Activated CD4-positive, alpha-beta T cell treated with anti-CD3 and anti-CD28 coated beads, Interleukin-2, amount 50 U/mL, for 1 hour (primary cell): Measurements from ENCODE around the gene GIN1.
A peak's percentile ranks its signal among the peaks of the same experiment; 100 is the strongest.
"Not testable (repeated sequence)": the region's sequence is repeated elsewhere in the genome, so short reads cannot be mapped to it uniquely, and the experiment has no call there.

Source experiments
- DNase-seq: peaks from one replicate; pipeline ENCODE4 v3.0.0-alpha.2; 2020

GIN1 gene, protein sequence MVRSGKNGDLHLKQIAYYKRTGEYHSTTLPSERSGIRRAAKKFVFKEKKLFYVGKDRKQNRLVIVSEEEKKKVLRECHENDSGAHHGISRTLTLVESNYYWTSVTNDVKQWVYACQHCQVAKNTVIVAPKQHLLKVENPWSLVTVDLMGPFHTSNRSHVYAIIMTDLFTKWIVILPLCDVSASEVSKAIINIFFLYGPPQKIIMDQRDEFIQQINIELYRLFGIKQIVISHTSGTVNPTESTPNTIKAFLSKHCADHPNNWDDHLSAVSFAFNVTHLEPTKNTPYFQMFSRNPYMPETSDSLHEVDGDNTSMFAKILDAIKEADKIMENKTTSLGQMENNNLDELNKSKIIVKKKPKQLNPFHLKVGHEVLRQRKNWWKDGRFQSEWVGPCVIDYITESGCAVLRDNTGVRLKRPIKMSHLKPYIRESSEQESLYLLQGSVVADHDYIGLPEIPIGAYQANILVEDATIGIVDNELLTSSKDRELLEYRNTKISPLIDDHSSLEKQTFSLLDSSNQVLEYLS

DNA sequence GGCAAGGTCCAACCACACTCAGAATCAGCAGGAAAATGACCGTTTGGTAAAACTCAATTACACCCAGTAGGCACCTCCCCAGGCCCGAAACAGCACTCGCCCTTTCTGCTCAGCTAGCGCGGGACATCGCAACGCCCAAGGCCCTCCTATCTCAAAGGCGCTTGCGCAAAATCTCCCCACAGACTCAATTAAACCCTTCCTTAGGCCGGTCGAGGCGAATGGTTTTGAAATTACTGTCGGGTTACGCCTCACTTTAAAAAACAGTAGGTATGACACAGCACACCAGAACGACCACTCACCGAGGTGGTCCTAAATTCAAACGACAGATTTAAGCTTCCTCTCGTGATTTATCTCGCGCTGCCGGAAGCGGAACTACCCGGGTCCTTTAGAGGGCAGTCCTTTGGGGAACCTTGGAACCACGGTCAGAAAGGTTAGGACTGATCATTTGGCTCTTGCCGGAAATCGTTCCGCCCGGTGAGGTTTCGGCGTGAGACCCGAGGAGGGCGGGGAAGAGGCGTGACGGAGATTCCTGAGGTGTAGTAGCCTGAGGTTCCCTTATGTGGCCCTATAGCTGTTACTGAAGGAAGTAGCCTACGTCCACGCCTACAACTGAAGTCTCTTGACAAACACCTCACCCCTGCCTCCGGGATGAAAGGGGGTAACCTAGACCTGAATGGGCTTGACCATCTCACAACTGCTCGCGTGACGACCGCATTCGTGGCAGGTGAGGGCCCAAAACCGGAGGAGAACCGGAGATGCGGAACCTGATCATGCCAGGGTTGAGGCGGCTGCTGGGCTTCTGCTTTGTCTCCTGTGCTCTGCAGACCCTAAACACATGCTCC lies at the start of gene GIN1, which contains the start of gene PPIP5K2:
GIN1 (minus strand) TSS at position 374 of the 842 bp plus-strand sequence. CDS start 11,431 bp downstream, outside the sequence.
PPIP5K2 (plus strand) TSS at position 537 of the 842 bp plus-strand sequence. CDS start 9,289 bp downstream, outside the sequence.
- peak; percentile 97 for DNase-seq

DNA sequence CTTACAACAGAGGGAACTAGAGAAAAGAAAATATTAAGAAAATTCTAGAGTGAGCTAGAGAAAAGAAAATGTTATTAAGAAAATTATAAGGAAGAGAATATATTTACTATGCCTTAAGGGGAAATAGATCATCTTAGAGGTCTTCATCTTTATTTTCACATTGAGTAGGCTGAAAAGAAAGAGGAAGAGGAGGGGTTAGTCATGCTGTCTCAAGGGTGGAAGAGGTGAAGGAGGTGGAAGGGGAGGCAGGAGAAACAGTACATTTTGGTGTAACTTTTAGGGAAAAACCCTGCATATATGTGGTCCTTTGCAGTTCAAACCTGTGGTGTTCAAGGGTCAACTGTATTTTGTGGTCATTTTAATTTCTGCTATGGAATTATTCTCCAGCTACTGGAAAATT lies 46.8 kb upstream of the GIN1 start:
- DNase-seq, result no peak

DNA sequence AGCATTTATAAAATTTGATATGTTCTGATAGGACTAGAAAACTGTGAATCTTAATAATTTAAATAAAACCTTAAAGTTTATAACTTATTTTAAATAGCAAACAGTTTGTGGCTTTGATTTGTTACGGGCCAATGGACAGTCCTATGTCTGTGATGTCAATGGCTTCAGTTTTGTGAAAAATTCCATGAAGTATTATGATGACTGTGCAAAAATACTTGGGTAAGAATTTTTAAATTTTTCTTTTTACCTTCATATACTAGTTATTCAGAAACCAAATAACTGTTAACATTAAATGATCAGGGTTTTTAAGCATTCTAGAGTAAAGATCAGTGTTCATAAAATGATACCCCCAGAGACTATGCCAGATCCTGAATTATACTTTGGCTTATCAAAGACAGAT lies 31.2 kb upstream of the GIN1 start:
- no peak for DNase-seq

DNA sequence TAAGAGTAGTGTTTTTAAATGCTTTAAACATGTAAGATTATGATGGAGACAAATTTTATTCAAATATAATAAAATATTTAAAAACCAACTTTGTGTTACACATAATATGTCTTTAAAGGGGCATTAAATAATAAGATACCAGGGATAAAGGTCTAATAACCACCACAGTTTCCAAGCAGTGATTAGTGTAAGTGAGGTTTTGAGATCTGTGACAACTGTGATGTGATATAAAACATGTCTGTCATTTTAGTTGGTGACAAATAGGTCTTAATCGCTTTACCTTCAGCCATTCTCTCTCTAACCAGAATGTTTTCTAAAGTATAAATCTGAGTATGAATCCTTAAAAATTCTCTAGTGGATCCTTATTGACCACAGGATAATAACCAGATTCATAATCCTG lies 28.3 kb upstream of the GIN1 start:
- no peak for DNase-seq

DNA sequence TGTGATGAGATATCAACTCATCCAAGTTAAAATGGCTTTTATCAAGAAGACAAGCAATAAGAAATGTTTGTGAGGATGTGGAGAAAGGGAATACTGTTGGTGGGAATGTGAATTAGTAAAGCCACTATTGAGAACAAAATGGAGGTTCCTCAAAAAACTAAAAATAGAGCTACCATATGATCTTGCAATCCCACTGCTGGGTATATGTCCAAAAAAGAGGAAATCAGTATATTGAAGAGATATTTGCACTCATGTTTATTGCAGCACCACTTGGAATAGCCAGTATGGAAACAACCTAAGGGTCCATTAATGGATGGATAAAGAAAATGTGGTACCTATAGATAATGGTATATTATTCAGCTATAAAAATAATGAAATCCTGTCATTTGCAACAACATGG lies 25.3 kb upstream of the GIN1 start:
- DNase-seq, result no peak

DNA sequence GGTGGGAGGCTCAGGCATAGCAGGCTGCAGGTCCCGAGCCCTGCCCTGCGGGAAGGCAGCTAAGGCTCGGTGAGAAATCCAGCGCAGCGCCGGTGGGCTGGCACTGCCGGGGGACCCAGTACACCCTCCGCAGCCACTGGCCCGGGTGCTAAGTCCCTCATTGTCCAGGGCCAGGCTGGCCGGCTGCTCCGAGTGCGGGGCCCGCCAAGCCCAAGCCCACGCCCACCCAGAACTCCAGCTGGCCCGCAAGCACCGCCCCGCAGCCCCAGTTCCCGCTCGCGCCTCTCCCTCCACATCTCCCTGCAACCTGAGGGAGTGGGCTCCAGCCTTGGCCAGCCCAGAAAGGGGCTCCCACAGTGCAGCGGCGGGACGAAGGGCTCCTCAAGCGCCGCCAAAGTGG lies 22.2 kb upstream of the GIN1 start:
- not testable (repeated sequence) for DNase-seq

DNA sequence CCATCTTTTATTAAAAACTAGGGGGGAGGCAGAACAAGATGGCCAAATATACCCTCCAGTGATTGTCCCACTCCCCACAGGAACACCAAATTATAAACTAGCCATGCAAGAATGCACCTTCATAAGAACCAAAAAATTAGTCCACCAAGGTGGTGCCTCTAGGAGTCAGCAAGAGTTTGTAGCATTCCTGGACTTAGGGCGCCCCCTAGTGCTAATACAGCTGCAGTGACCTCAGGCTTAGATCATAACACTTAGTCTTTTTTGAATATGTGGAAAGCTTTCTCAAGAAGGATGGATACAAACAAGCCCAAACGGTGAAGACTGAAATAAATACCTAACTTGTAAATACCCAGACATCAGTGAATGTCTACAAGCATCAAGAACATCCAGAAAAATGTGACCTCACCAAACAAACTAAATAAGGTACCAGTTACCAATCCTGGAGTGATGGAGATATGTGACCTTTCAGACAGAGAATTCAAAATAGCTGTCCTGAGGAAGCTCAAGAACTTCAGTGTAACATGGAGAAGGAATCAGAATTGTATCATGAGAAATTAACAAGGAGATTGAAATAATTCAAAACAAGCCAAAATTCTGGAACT lies 19.4 kb upstream of the GIN1 start:
- peak; percentile 80 for DNase-seq

DNA sequence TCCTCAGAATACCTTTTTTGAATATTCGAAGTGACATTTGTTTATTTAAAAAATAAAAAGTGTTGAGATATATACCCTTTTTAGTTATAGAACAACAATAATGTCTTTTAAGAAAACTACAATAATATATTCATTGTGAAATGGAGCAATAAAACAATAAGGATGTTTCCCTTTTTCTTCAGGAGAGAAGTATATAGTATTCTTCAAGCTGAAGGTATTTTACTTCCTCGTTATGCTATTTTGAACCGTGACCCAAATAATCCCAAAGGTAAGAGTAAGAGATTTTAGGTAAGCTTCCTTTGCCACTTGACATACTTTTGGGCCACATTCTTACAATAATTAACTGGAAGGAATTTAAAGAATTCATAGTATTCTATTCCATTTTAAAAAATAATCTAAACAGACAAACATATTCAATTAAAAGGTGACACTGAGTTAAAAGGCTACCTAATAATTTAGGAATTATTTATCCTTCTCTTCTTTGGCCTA lies 18.3 kb upstream of the GIN1 start:
- DNase-seq, result no peak

DNA sequence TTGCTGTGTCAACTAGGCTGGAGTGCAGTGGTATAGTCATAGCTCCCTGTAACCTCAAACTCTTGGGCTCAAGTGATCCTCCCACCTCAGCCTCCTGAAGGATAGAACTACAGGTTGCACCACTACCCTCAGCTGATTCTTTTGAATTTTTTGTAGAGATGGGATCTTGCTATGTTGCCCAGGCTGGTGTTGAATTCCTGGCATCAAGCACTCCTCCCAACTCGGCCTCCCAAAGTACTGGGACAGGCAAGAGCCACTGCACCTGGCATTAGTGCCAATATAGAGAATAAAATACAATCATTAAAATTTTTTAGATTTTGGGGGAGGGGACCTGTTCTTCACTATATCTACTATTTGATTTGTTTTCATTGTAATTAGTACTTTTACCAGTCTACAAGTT lies 15.5 kb upstream of the GIN1 start:
- no peak for DNase-seq

DNA sequence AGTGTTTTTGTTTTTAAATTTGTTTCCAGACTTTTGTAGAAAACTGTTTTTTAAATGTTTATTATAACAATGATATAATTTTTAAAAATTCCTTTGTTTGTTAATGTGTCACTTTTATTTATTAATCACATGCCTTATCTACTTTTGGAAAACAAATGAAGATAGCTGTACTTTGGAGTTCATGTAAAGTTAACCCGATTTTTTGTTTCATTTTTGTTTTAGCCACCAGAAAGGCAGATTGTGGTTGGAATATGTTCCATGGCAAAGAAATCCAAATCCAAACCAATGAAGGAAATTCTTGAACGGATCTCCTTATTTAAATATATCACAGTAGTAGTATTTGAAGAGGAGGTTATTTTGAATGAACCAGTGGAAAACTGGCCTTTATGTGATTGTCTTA lies 13.3 kb upstream of the GIN1 start:
- no peak for DNase-seq

DNA sequence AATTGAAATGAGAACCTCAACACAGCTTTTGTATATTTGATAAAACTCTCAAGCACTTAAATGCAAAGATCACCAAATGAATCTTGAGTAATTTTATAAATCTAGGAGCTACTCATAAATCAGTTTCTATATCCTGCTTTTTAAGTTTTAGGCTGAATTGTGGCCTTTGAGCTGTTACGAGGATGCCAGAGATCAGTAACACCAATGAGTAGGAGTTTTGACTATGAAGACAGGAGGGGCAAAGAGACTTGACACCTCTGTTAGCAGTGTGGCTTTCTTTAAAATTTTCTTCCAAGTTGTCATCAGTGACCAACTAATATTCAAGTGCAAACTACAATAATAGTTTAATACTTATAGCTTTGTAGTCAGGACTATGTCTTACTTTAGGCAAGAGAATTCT lies 12.7 kb upstream of the GIN1 start:
- no peak for DNase-seq

DNA sequence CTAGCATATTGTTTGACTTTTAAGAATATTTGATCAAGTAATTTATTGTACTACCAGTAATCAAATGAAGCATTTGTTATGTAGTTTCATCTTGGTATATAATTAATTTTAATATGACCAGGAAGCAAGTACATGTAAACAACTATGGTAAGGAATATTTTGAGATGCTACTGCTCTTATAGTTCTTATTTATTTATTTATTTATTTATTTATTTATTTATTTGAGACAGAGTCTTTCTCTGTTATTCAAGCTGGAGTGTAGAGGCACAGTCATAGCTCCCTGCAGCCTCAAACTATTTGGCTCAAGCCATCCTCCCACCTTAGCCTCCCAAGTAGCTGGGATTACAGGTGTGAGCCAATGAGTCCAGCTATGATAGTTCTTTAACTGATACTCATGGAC lies 8.3 kb upstream of the GIN1 start:
- no peak for DNase-seq

DNA sequence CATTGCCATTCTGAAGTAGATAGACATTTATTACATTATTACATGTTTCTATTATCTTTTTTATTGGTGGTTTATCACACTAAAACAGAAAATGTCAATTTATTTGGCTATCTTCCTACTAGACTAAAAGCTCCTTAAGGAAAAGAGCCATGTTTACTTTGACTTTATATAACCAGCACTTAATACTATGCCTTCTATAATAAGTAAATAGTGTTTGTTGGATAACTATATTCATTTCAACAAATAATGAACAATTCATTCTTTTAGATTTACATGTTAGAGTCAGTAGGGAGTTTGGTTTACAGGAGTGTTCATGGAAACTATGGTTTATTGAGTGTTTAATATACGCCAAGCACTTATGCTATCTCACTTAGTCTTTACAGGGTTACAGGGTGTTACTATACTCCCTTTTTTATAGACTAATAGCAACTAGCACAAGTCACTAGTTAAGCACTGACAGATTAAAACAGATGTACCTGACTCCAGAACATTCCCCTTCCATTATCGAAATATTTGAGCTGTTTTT lies 7.4 kb upstream of the GIN1 start:
- DNase-seq, result no peak

DNA sequence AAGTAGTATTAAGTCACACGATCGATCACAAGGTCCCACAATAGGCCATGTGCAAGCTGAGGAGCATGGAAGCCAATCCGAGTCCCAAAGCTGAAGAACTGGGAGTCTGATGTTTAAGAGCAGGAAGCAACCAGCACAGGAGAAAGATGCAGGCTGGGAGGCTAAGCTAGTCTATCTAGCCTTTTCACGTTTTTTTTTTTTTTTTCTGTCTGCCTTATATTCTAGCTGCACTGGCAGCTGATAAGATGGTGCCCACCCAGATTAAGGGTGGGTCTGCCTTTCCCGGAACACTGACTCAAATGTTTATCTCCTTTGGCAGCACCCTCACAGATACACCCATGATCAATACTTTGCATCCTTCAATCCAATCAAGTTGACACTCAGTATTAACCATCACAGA lies 6.6 kb upstream of the GIN1 start:
- no peak for DNase-seq

DNA sequence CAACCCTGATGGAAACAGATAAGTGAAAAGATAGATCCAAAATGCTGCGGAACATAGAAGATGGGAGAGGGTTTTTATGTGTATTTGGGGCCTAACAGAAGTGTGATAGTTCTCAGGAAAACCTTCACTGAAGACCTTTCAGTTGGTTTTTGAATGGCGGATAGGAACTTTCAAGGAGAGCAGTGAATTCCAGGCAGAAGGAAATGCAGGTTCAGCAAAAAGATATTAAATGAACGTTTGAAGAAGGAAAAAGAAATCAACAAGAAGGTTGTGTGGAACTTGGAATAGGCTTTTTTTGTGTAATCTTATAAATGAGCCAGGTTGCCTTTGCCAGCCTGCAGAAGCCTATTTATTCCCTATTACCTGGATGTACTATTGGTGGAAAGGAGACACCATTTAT lies 2.3 kb upstream of the GIN1 start:
- DNase-seq, result no peak

DNA sequence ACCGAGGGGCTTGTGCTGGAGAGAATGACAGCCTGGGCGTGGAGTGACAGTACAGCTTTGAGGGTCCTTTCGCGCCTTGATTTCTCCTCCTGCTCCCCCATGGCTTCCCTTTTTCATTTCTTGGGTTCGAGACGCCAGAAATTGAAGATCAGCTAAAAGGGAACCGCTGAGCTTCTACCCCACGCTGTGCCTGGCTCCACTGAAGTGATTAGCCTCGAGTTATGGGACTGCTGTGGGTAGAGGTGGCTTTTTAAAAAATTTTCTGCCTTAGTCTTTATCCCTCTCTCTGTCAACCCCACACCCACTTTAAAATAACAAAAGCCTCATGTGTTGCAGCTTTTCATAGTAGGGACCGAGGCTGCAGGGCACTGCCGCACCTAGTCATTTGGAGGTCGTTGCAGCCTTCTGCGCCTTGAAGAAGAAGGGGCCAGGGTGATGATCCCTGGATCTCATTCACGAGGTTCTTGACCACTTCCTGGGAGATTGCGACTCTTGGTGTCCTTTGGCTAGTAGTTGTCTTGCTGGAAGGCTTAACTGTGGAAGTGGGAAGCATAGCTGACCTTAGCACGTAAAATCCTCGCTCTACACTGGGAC lies 766 bp upstream of the GIN1 start:
- no peak for DNase-seq

DNA sequence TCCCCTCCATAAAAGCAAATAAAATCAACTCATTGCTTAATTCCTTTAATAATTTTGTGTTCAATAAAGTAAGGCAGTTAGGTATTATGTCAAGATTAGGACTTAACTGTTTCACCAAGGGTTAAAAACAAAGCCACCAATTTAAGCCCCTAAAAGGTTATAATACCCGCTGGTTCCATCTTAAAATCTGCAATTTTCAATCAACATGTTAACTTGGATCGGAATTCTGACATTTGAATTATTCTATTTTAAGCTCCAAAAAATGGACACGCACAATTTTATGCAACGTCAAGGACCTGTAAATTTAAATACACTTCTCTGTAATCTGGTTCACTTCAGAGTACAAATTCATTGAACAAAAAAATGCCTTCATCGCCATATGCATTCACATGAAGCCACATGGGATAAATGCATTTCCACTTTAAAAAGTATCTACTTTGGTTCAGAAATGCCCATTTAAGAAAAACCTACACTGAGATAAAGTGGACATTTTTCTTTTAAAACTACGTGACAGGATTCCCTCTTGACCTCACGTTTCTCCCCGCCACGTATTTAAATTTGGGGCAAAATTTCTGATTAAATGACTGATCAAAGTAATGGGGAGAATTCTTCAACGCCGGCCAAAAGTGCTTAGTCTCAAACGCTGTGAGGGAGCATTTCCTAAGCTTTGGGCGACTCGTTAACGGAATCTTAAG lies 721 bp downstream of the GIN1 start:
- no peak for DNase-seq

DNA sequence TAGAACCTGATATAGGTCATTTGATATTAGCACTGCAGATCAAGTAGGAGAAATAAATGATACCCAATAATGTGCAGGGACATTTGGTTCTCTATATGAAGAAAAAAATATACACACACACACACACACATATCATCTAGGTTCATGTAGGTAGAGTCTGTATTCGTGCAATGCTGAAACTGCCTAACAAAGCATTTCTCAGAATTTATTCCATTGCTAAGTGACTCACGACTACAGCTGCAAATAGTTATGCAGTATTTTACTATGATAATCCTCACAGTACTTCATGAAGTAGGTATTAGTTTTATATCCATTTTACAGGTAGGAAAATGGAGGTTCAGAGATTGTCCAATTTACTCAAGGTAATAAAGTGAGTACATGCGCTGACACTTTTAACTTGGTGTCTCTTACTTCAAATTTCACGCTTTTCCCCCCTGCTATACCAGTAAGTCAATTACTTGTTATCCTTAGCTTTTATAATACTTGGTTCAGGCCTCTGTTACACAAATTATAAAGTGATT lies 2.4 kb downstream of the GIN1 start:
- DNase-seq, result no peak

DNA sequence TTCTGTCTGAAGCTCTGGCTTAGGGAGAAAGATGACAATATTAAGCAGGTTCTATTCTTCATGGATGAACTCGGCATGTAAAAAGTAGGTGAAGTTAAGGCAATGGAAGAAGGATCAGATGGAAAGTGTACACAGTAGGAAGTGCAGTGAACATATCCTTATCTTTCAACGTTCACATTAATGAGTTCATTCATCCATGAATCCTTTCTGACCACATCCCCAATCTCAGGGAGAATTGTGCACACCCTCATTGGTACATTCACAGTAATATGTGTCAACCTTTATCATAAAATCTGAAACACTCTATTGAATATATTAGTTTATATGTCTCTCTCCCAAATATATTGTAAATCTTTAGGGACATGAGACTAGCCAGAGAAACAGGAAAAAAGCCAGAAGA lies 5.5 kb downstream of the GIN1 start:
- DNase-seq, result no peak

DNA sequence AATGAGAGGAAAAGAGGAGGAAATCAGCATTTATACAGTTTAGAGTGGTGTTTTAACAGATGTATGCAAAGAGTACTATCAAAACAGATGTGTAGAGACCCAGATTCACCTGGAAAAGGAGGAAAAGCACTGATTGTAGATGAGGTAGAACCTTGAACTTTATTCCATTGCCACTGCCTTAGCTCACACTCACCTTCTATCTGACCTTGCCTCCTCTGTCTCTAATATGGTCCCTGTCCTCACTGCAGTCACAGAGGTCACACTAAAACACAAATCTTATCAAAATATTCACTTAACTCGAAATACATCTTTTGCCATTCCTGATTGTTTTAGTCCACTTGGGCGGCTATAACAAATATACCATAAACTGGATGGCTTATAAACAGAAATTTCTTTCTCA lies 7.0 kb downstream of the GIN1 start:
- DNase-seq, result no peak

DNA sequence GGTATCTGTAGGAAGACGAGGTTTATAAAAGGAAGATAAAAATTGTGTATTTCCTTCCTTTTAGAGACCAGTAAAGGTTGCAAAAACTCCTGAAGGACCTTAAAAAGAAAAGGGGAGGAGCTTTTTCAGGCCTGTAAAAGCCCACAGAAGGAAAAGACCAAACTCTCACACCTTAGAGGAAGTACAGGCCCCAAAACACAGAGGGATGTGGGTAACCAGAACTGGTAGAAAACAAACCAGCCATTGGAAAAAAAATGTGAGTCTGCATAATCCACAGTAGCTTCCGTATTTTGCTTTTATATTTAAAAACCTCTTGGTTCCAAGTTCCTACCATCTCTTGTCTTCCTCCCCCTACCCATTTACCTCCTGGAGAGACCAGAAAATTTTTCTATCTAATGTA lies 8.5 kb downstream of the GIN1 start:
- DNase-seq, result no peak

DNA sequence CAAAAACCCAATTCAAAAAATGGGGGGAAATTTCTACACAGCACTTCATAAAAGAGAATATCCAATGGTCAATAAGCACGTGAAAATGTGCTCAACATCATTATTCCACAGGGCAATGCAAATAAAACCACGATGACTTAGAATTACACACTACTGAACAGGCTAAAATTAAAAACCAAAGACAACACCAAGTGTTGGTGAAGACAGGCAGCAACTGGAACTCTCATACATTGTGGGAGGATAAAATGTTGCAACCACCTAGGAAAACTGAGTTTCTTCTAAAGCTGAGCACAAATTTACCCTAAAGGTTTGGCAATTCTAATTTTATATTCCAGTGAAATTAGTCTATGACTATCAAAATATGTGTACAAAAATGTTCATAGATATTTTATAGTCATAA lies 9.5 kb downstream of the GIN1 start:
- DNase-seq, result no peak
